NCI-H1694 treated with DMSO at 0.1 percent for 48 hours (cell line): Measurements from ENCODE around the gene FAM174C.

Experiments used
- DNase-seq: peaks from one replicate; lab custom pipeline; 2025; lab: John Stamatoyannopoulos, UW

The FAM174C gene

GRCh38 chr19:1261798-1262622, 13.3 kb upstream of the FAM174C start:
- DNase-seq: no peak

- DNase-seq: no peak
Measured at GRCh38 chr19:1262623-1263123, 12.7 kb upstream of the FAM174C start.

- DNase-seq: no peak
Measured at GRCh38 chr19:1263188-1263587, 12.1 kb upstream of the FAM174C start.

GRCh38 chr19:1264801-1265614, 10.3 kb upstream of the FAM174C start:
- no peak for DNase-seq

- DNase-seq: no peak
Measured at GRCh38 chr19:1265615-1266128, 9.7 kb upstream of the FAM174C start.

GRCh38 chr19:1266129-1266915, 9.0 kb upstream of the FAM174C start:
- DNase-seq: no peak

- no peak for DNase-seq
Measured at GRCh38 chr19:1266916-1267476, 8.3 kb upstream of the FAM174C start.

GRCh38 chr19:1267477-1268225, 7.7 kb upstream of the FAM174C start:
- DNase-seq: no peak

- DNase-seq: no peak
Measured at GRCh38 chr19:1268226-1269064, 6.9 kb upstream of the FAM174C start.

GRCh38 chr19:1269065-1269477, 6.3 kb upstream of the FAM174C start, which contains the start of gene CIRBP:
CIRBP (plus strand) TSS chr19:1269332; CDS start chr19:1270934, 1,602 bp downstream.
- peak; percentile 90 for DNase-seq

GRCh38 chr19:1269478-1270212, 5.7 kb upstream of the FAM174C start:
- DNase-seq: peak; percentile 43

GRCh38 chr19:1270213-1270853, 5.0 kb upstream of the FAM174C start:
- DNase-seq: no peak

- no peak for DNase-seq
Measured at GRCh38 chr19:1270854-1271527, 4.3 kb upstream of the FAM174C start.

- DNase-seq: no peak
Measured at GRCh38 chr19:1271528-1272422, 3.6 kb upstream of the FAM174C start.

GRCh38 chr19:1272423-1273262, 2.7 kb upstream of the FAM174C start:
- no peak for DNase-seq
